GM23338 (cell line): Measurements from ENCODE around the gene TMUB2. TPM values are rescaled to one million over a fixed set of nuclear protein-coding genes. Genes with fewer than 3 reads are reported as not detected.

Experiments used
- ATAC-seq: fragments of 200-7000 bp; cut with Tn5 transposase; 3 replicates; pipeline ENCODE4 v1.9.1; 2020
- DNase-seq: peaks from one replicate; pipeline ENCODE4 v3.0.0-alpha.2; 2015; ENCODE audit warnings: low spot score
- H2AFZ ChIP-seq: fragments of 200-600 bp; sonication (generic); 2 replicates; pipeline ENCODE4 v1.8.0; 2016; ENCODE audit warnings: antibody characterized with exemption, mild to moderate bottlenecking, moderate library complexity
- H3F3A ChIP-seq: fragments of 200-600 bp; sonication (generic); replicated peaks from 2 replicates; pipeline ENCODE4 v1.8.0; 2017; ENCODE audit warnings: antibody characterized with exemption, mixed run types, low read depth
- H3K27ac ChIP-seq: fragments of 200-600 bp; sonication (generic); 2 replicates; pipeline ENCODE4 v1.6.1; 2016; ENCODE audit warnings: low read depth
- H3K27me3 ChIP-seq: fragments of 200-600 bp; sonication (generic); 2 replicates; pipeline ENCODE4 v1.8.0; 2016; ENCODE audit warnings: mild to moderate bottlenecking, mixed run types, moderate library complexity; ENCODE audit not compliant: insufficient read depth
- H3K36me3 ChIP-seq: fragments of 200-600 bp; sonication (generic); 2 replicates; pipeline ENCODE4 v1.8.0; 2016; ENCODE audit warnings: mild to moderate bottlenecking; ENCODE audit not compliant: insufficient read depth
- H3K4me1 ChIP-seq: fragments of 200-600 bp; sonication (generic); 2 replicates; pipeline ENCODE4 v1.8.0; 2016; ENCODE audit warnings: mild to moderate bottlenecking, moderate library complexity; ENCODE audit not compliant: insufficient read depth
- H3K4me2 ChIP-seq: fragments of 200-600 bp; sonication (generic); 2 replicates; pipeline ENCODE4 v1.7.1; 2017; ENCODE audit warnings: mixed run types
- H3K4me3 ChIP-seq: fragments of 200-600 bp; sonication (generic); 2 replicates; pipeline ENCODE4 v1.6.1; 2016; ENCODE audit warnings: mixed run types
- H3K79me2 ChIP-seq: fragments of 200-600 bp; sonication (generic); replicated peaks from 2 replicates; pipeline ENCODE4 v1.8.0; 2017; ENCODE audit warnings: mild to moderate bottlenecking; ENCODE audit not compliant: insufficient read depth
- H3K9me2 ChIP-seq: fragments of 200-600 bp; sonication (generic); 2 replicates; pipeline ENCODE4 v1.8.0; 2017; ENCODE audit not compliant: insufficient read depth
- H4K20me1 ChIP-seq: fragments of 200-600 bp; sonication (generic); replicated peaks from 2 replicates; pipeline ENCODE4 v1.8.0; 2017; ENCODE audit warnings: mild to moderate bottlenecking; ENCODE audit not compliant: insufficient read depth
- H3K27ac Mint-ChIP-seq: 2 replicates; pipeline ENCODE4 v1.8.0; 2020; ENCODE audit warnings: inconsistent platforms, mild to moderate bottlenecking, moderate library complexity, mixed read lengths
- H3K27me3 Mint-ChIP-seq: 3 replicates; pipeline ENCODE4 v1.8.0; 2022; ENCODE audit warnings: low read depth, mild to moderate bottlenecking, moderate library complexity, mixed read lengths, inconsistent platforms; ENCODE audit not compliant: insufficient read depth, poor library complexity
- H3K36me3 Mint-ChIP-seq: 3 replicates; pipeline ENCODE4 v1.8.0; 2021; ENCODE audit warnings: low read depth, mild to moderate bottlenecking, inconsistent platforms, moderate library complexity, mixed read lengths
- H3K4me1 Mint-ChIP-seq: 3 replicates; pipeline ENCODE4 v1.8.0; 2020; ENCODE audit warnings: mild to moderate bottlenecking, inconsistent platforms, mixed read lengths
- H3K4me3 Mint-ChIP-seq: 3 replicates; pipeline ENCODE4 v1.8.0; 2021; ENCODE audit warnings: moderate library complexity, mild to moderate bottlenecking, inconsistent platforms, mixed read lengths
- H3K9me3 Mint-ChIP-seq: 3 replicates; pipeline ENCODE4 v1.8.0; 2020; ENCODE audit warnings: moderate library complexity, mild to moderate bottlenecking, inconsistent platforms, mixed read lengths
- CREB1 ChIP-seq: fragments of 250-450 bp; sonication (Bioruptor Pico); IDR thresholded peaks from 2 replicates; pipeline ENCODE4 v1.5.0; 2020; ENCODE audit warnings: low read depth, mild to moderate bottlenecking, moderate library complexity
- CTCF ChIP-seq, 2 experiments: fragments of 200-600 bp in 1 of 2; sonication (generic) in 1 of 2; conservative IDR thresholded peaks; 2 replicates each; pipeline versions ENCODE4 v1.5.1 to v1.6.1; 2016 to 2017; ENCODE audit warnings: antibody characterized with exemption in 2 of 2, low read depth in 2 of 2, mild to moderate bottlenecking in 2 of 2, moderate library complexity in 1 of 2
- ETS1 ChIP-seq: IDR thresholded peaks from 2 replicates; pipeline ENCODE4 v1.6.1; 2016; ENCODE audit warnings: antibody characterized with exemption
- EZH2 ChIP-seq: fragments of 200-600 bp; sonication (generic); IDR thresholded peaks from one replicate; pipeline ENCODE4 v1.8.0; 2017; ENCODE audit warnings: antibody characterized with exemption, mild to moderate bottlenecking, low read depth; ENCODE audit not compliant: unreplicated experiment
- EZH2phosphoT487 ChIP-seq: fragments of 200-600 bp; sonication (generic); IDR thresholded peaks from one replicate; pipeline ENCODE4 v1.8.1; 2018; ENCODE audit warnings: antibody characterized with exemption; ENCODE audit not compliant: unreplicated experiment
- JUNB ChIP-seq: IDR thresholded peaks from one replicate; pipeline ENCODE4 v1.6.1; 2016; ENCODE audit warnings: antibody characterized with exemption; ENCODE audit not compliant: unreplicated experiment
- NANOG ChIP-seq: IDR thresholded peaks from 2 replicates; pipeline ENCODE4 v1.6.1; 2016; ENCODE audit warnings: antibody characterized with exemption, borderline replicate concordance
- STAT1 ChIP-seq: IDR thresholded peaks from one replicate; pipeline ENCODE4 v1.6.1; 2016; ENCODE audit warnings: antibody characterized with exemption; ENCODE audit not compliant: unreplicated experiment
- ZNF114 ChIP-seq: fragments of 250-450 bp; sonication (Bioruptor Pico); IDR thresholded peaks from 2 replicates; pipeline ENCODE4 v1.5.0; 2020; ENCODE audit warnings: mild to moderate bottlenecking, moderate library complexity
- ZNF331 ChIP-seq: fragments of 250-450 bp; sonication (Bioruptor Pico); IDR thresholded peaks from 2 replicates; pipeline ENCODE4 v1.5.0; 2020; ENCODE audit warnings: low read depth, mild to moderate bottlenecking, moderate library complexity
- ZNF462 ChIP-seq: fragments of 250-450 bp; sonication (Bioruptor Pico); IDR thresholded peaks from 2 replicates; pipeline ENCODE4 v1.5.0; 2020; ENCODE audit warnings: mild to moderate bottlenecking, moderate library complexity
- polyA plus RNA-seq: library from polyadenylated mRNA; unstranded; fragments of >200 nt; fragmentation: Nextera tagmentation; extraction: Ambion mirVana; gene quantifications from 2 replicates; pipeline ENCODE4 v1.2.1, GENCODE V29; 2016
- total RNA-seq: library from RNA; depleted of rRNA; stranded (reverse); fragments of >200 nt; shearing (Covaris generic); gene quantifications from 2 replicates; pipeline ENCODE4 v1.2.3, GENCODE V29; 2014

Gene TMUB2
- total and polyA plus RNA-seq, 2 experiments from 2014 or later: 16.5 to 20.8 TPM

- no peak overlapping the region; the same call in 2 of the 3 replicates for H3K4me3 Mint-ChIP-seq
- Histone ChIP-seq H3K4me3 (no peak overlapping the region), H2AFZ (no peak overlapping the region), H3K36me3 (peaks cover 26% of the 10 kb centered on the region), H3F3A (peaks cover 33% of the 10 kb centered on the region; the same call in 1 of the 2 replicates), H4K20me1 (peaks cover 8% of the 10 kb centered on the region), H3K4me2 (no peak overlapping the region), H3K27ac (no peak overlapping the region), H3K4me1 (peaks cover 9% of the 10 kb centered on the region; the same call in 1 of the 2 replicates), H3K9me2 (no peaks in the 10 kb centered on the region), H3K79me2 (peaks cover 18% of the 10 kb centered on the region), H3K27me3 (no peaks in the 10 kb centered on the region)
- peaks cover 82% of the 10 kb centered on the region for H3K36me3 Mint-ChIP-seq
- peaks cover 27% of the 10 kb centered on the region for H3K27me3 Mint-ChIP-seq
- no peaks in the 10 kb centered on the region for H3K9me3 Mint-ChIP-seq
- peaks cover 24% of the 10 kb centered on the region for H3K4me1 Mint-ChIP-seq
- no peak for ATAC-seq
- no peak overlapping the region for H3K27ac Mint-ChIP-seq
- TF ChIP-seq ZNF331 (CRISPR knock-in tag): 0 out of 2 replicates have a peak, but pooled peaks have one; percentile 15
- no peak for TF ChIP-seq JUNB
- TF ChIP-seq CREB1 (CRISPR knock-in tag): no peak
- no peak for TF ChIP-seq ETS1
- no peak for TF ChIP-seq ZNF114
- DNase-seq: no peak
Observed at GRCh38 chr17:44213403-44214229, 26.8 kb downstream of the TMUB2 start.

GRCh38 chr17:44214230-44214494 lies 27.4 kb downstream of the TMUB2 start:
- Mint-ChIP-seq H3K9me3 (no peaks in the 10 kb centered on the region), H3K27me3 (peaks cover 23% of the 10 kb centered on the region), H3K27ac (no peak overlapping the region), H3K4me1 (peaks cover 24% of the 10 kb centered on the region), H3K36me3 (peaks cover 76% of the 10 kb centered on the region), H3K4me3 (no peak overlapping the region; the same call in 2 of the 3 replicates)
- Histone ChIP-seq H3K27ac (no peak overlapping the region), H3K4me1 (peaks cover 9% of the 10 kb centered on the region; the same call in 1 of the 2 replicates), H3K9me2 (no peaks in the 10 kb centered on the region), H4K20me1 (peaks cover 6% of the 10 kb centered on the region), H3K79me2 (peaks cover 18% of the 10 kb centered on the region), H2AFZ (no peak overlapping the region), H3F3A (peaks cover 30% of the 10 kb centered on the region; the same call in 1 of the 2 replicates), H3K36me3 (peaks cover 21% of the 10 kb centered on the region), H3K4me3 (no peak overlapping the region), H3K4me2 (no peak overlapping the region), H3K27me3 (no peaks in the 10 kb centered on the region)
- DNase-seq: no peak
- ATAC-seq: no peak
- TF ChIP-seq ZNF462 (CRISPR knock-in tag): no peak
- no peak for TF ChIP-seq EZH2
- no peak for TF ChIP-seq CREB1 (CRISPR knock-in tag)
- TF ChIP-seq CTCF (conservative IDR thresholded peaks at IDR 0.05; ENCODE audit: low read depth in 2 of 2): no peak
- no peak for TF ChIP-seq EZH2phosphoT487
- TF ChIP-seq NANOG: no peak
- no peak for TF ChIP-seq STAT1
- no peak for TF ChIP-seq JUNB
